Bronchial epithelial cell (primary cell): ENCODE data around the gene JTB. TPM values are rescaled to one million over a fixed set of nuclear protein-coding genes. Genes with fewer than 3 reads are reported as not detected.

Source experiments
- DNase-seq: peaks from one replicate; pipeline ENCODE4 v3.0.0-alpha.2; 2010; ENCODE audit warnings: low read depth
- FAIRE-seq: peaks from 2 replicates; lab custom pipeline; 2011; peaks lifted over from hg19 to GRCh38; lab: Jason Lieb, UNC
- H3K27me3 ChIP-seq: 2 replicates; pipeline ENCODE4 v1.5.1; 2011; ENCODE audit warnings: low read length; ENCODE audit not compliant: control insufficient read depth, insufficient read depth
- H3K36me3 ChIP-seq: 2 replicates; pipeline ENCODE4 v1.5.1; 2011; ENCODE audit warnings: low read length; ENCODE audit not compliant: control insufficient read depth, insufficient read depth
- H3K4me3 ChIP-seq: 2 replicates; pipeline ENCODE4 v1.5.1; 2011; ENCODE audit warnings: mild to moderate bottlenecking, low read depth, low read length, control low read depth
- CTCF ChIP-seq: IDR thresholded peaks from 2 replicates; pipeline ENCODE4 v1.5.1; 2011; ENCODE audit warnings: mild to moderate bottlenecking, moderate library complexity, low read length, control low read depth, inconsistent platforms; ENCODE audit not compliant: insufficient read depth, severe bottlenecking
- total RNA-seq: library from RNA; depleted of rRNA; stranded (reverse); fragments of >200 nt; gene quantifications from 2 replicates; pipeline ENCODE4 v1.2.1, GENCODE V29; 2014

Gene JTB
- total RNA-seq, 1 donor from 2014 or later = 183 TPM

- H3K36me3 ChIP-seq = peaks cover 19% of the 10 kb centered on the region
Observed at GRCh38 chr1:153956997-153957715, 20.3 kb downstream of the JTB start.

GRCh38 chr1:153954826-153955225, 22.6 kb downstream of the JTB start:
- H3K36me3 ChIP-seq = peaks cover 18% of the 10 kb centered on the region
- no peaks in the 10 kb centered on the region for H3K27me3 ChIP-seq
- no peak for TF ChIP-seq CTCF
- H3K4me3 ChIP-seq = no peak overlapping the region
- DNase-seq = no peak
- FAIRE-seq = no peak

More at GRCh38 chr1:153956997-153957715, 20.3 kb downstream of the JTB start:
- no peak for FAIRE-seq
- Histone ChIP-seq H3K27me3 (no peaks in the 10 kb centered on the region), H3K4me3 (peak overlapping the region; percentile 87)
- no peak for DNase-seq
- TF ChIP-seq CTCF = no peak

- no peak for TF ChIP-seq CTCF
- DNase-seq = no peak
- H3K36me3 ChIP-seq = peaks cover 20% of the 10 kb centered on the region
- no peak overlapping the region for H3K4me3 ChIP-seq
- FAIRE-seq = no peak
- H3K27me3 ChIP-seq = no peaks in the 10 kb centered on the region
Observed at GRCh38 chr1:153953859-153954365, 23.6 kb downstream of the JTB start.

- no peak overlapping the region for H3K4me3 ChIP-seq
- DNase-seq (peak; percentile 69), FAIRE-seq (no peak)
- H3K27me3 ChIP-seq = no peaks in the 10 kb centered on the region
- no peak for TF ChIP-seq CTCF
- H3K36me3 ChIP-seq = peaks cover 25% of the 10 kb centered on the region
Observed at GRCh38 chr1:153951801-153952200, 25.7 kb downstream of the JTB start.

GRCh38 chr1:153951183-153951582, 26.3 kb downstream of the JTB start:
- no peak for TF ChIP-seq CTCF
- Histone ChIP-seq H3K4me3 (no peak overlapping the region), H3K36me3 (peaks cover 25% of the 10 kb centered on the region), H3K27me3 (no peaks in the 10 kb centered on the region)
- no peak for FAIRE-seq
- DNase-seq = no peak
